IMR-90 (cell line): ENCODE data around the gene KLHL8. TPM values are rescaled to one million over a fixed set of nuclear protein-coding genes. Genes with fewer than 3 reads are reported as not detected.
"Not testable (repeated sequence)": the region's sequence is repeated elsewhere in the genome, so short reads cannot be mapped to it uniquely, and the experiment has no call there.

Source experiments
- ATAC-seq: fragments of 200-7000 bp; cut with Tn5 transposase; 2 replicates; pipeline ENCODE4 v1.9.1; 2020; ENCODE audit warnings: low read depth, mild to moderate bottlenecking, moderate library complexity
- BruUV-seq: library from RNA; stranded (reverse); fragments of 400-500 nt; replicated peaks from 2 replicates; lab custom pipeline; 2021; lab: Mats Ljungman, UMichigan
- CTCF ChIA-PET: fragments of 300-600 bp; formaldehyde crosslinking; extraction: SDS; loops from one replicate; lab custom pipeline; 2021; ENCODE audit warnings: antibody characterized with exemption; lab: Yijun Ruan, JAX
- POLR2A ChIA-PET: fragments of 300-600 bp; sonication (Branson Sonifier 250); formaldehyde crosslinking; loops from one replicate; lab custom pipeline; 2022; ENCODE audit warnings: antibody characterized with exemption; ENCODE audit not compliant: unreplicated experiment; lab: Charles Lee
- DNase-seq: peaks from one replicate; pipeline ENCODE4 v3.0.0; 2013
- H2AFZ ChIP-seq: replicated peaks from 2 replicates; pipeline ENCODE3; 2013; ENCODE audit warnings: low read length, mild to moderate bottlenecking; ENCODE audit not compliant: poor library complexity
- H2AK5ac ChIP-seq: 2 replicates; pipeline ENCODE4 v1.6.1; 2013; ENCODE audit warnings: low read depth, low read length, inconsistent platforms
- H2AK9ac ChIP-seq: replicated peaks from 2 replicates; pipeline ENCODE3; 2013; ENCODE audit warnings: mild to moderate bottlenecking, low read depth, low read length, moderate library complexity; ENCODE audit not compliant: poor library complexity
- H2BK120ac ChIP-seq: 2 replicates; pipeline ENCODE4 v1.6.1; 2013; ENCODE audit warnings: low read depth, low read length, inconsistent platforms
- H2BK15ac ChIP-seq: 3 replicates; pipeline ENCODE4 v1.6.1; 2013; ENCODE audit warnings: low read depth, low read length, inconsistent platforms
- H2BK20ac ChIP-seq: 2 replicates; pipeline ENCODE4 v1.6.1; 2013; ENCODE audit warnings: low read depth, mild to moderate bottlenecking, inconsistent platforms, low read length, moderate library complexity
- H2BK5ac ChIP-seq: 2 replicates; pipeline ENCODE4 v1.6.1; 2013; ENCODE audit warnings: mild to moderate bottlenecking, low read depth, low read length, inconsistent platforms; ENCODE audit not compliant: poor library complexity, severe bottlenecking
- H3K14ac ChIP-seq: replicated peaks from 2 replicates; pipeline ENCODE4 v1.6.1; 2013; ENCODE audit warnings: low read depth, low read length, inconsistent platforms
- H3K18ac ChIP-seq: 2 replicates; pipeline ENCODE4 v1.6.1; 2013; ENCODE audit warnings: low read depth, low read length, control low read depth
- H3K23ac ChIP-seq: 2 replicates; pipeline ENCODE4 v1.6.1; 2013; ENCODE audit warnings: low read depth, low read length, inconsistent platforms
- H3K27ac ChIP-seq: 2 replicates; pipeline ENCODE4 v1.5.1; 2013; ENCODE audit warnings: mild to moderate bottlenecking, control low read depth, low read length; ENCODE audit not compliant: insufficient read depth
- H3K27me3 ChIP-seq: 2 replicates; pipeline ENCODE4 v1.6.1; 2013; ENCODE audit warnings: low read length; ENCODE audit not compliant: control insufficient read depth, insufficient read depth
- H3K36me3 ChIP-seq: 2 replicates; pipeline ENCODE4 v1.6.1; 2013; ENCODE audit warnings: low read length, mixed read lengths; ENCODE audit not compliant: control insufficient read depth, insufficient read depth
- H3K4ac ChIP-seq: 2 replicates; pipeline ENCODE4 v1.6.1; 2013; ENCODE audit warnings: low read depth, low read length, inconsistent platforms
- H3K4me1 ChIP-seq: 2 replicates; pipeline ENCODE4 v1.6.1; 2013; ENCODE audit warnings: low read length, mixed read lengths; ENCODE audit not compliant: control insufficient read depth, insufficient read depth
- H3K4me2 ChIP-seq: 2 replicates; pipeline ENCODE4 v1.6.1; 2013; ENCODE audit warnings: low read depth, mild to moderate bottlenecking, control low read depth, low read length, moderate library complexity
- H3K4me3 ChIP-seq: 2 replicates; pipeline ENCODE4 v1.5.1; 2013; ENCODE audit warnings: low read depth, mild to moderate bottlenecking, control low read depth, low read length, moderate library complexity; ENCODE audit not compliant: insufficient read depth
- H3K56ac ChIP-seq: 2 replicates; pipeline ENCODE4 v1.6.1; 2013; ENCODE audit warnings: low read length, inconsistent platforms; ENCODE audit not compliant: insufficient read depth; ENCODE audit errors: extremely low read depth
- H3K79me1 ChIP-seq, 2 experiments: 2 replicates each; pipeline ENCODE4 v1.6.1; 2013; ENCODE audit warnings: low read length in 2 of 2, inconsistent platforms in 1 of 2, low read depth in 1 of 2
- H3K9ac ChIP-seq: 2 replicates; pipeline ENCODE4 v1.6.1; 2013; ENCODE audit warnings: low read depth, low read length, control low read depth
- H3K9me1 ChIP-seq: 2 replicates; pipeline ENCODE4 v1.6.1; 2013; ENCODE audit warnings: low read length, inconsistent platforms; ENCODE audit not compliant: insufficient read depth
- H3K9me3 ChIP-seq: 2 replicates; pipeline ENCODE4 v1.6.1; 2013; ENCODE audit warnings: low read length; ENCODE audit not compliant: control insufficient read depth, insufficient read depth
- H4K20me1 ChIP-seq: 2 replicates; pipeline ENCODE4 v1.6.1; 2013; ENCODE audit warnings: low read length, inconsistent platforms; ENCODE audit not compliant: insufficient read depth
- H4K5ac ChIP-seq: 2 replicates; pipeline ENCODE4 v1.6.1; 2013; ENCODE audit warnings: mild to moderate bottlenecking, low read depth, low read length, control low read depth
- H4K8ac ChIP-seq, 2 experiments: 2 replicates each; pipeline ENCODE4 v1.6.1; 2013; ENCODE audit warnings: low read depth in 2 of 2, low read length in 2 of 2, control low read depth in 1 of 2, inconsistent platforms in 1 of 2
- H4K91ac ChIP-seq: 2 replicates; pipeline ENCODE4 v1.6.1; 2013; ENCODE audit warnings: low read depth, low read length, inconsistent platforms; ENCODE audit not compliant: insufficient read depth
- WGBS, 2 experiments: methylation state at CpG; one replicate each; pipeline versions ENCODE4 v1.1.5 to v1.1.7; 2013; ENCODE audit warnings: missing lambda C conversion rate in 2 of 2; ENCODE audit not compliant: insufficient read length in 1 of 2; ENCODE audit errors: extremely low coverage in 2 of 2; 5-methylcytosine and 5-hydroxymethylcytosine counted together
- dilution Hi-C: fragments of 300-500 bp; cut with HindIII; formaldehyde crosslinking; loops from one replicate; pipeline ENCODE4 v1.14.3; 2018; ENCODE audit warnings: low sequenced_read_pairs; ENCODE audit not compliant: unreplicated experiment
- in situ Hi-C: fragments of 300-500 bp; cut with MboI; formaldehyde crosslinking; loops from 3 replicates; pipeline ENCODE4 v1.14.3; 2019; ENCODE audit warnings: low sequenced_read_pairs, inconsistent platforms, mixed read lengths
- intact Hi-C: fragments of 100-400 bp; cut with micrococcal nuclease; formaldehyde crosslinking; loops from 2 replicates; pipeline ENCODE4 v1.10.0; 2022
- polyA plus RNA-seq, 3 experiments: library from polyadenylated mRNA; depleted of rRNA; stranded (reverse); fragments of >200 nt; gene quantifications; 2 replicates each; pipeline ENCODE4 v1.2.3, GENCODE V29; 2012; ENCODE audit warnings: low replicate concordance in 1 of 3
- total RNA-seq: library from RNA; depleted of rRNA; stranded (reverse); fragments of >200 nt; gene quantifications from 2 replicates; pipeline ENCODE4 v1.2.3, GENCODE V29; 2012

The KLHL8 gene
- total and polyA plus RNA-seq, 2 of the 4 experiments (the other 2 are of a cell fraction) = 3.1 to 9.5 TPM

- H2AK5ac ChIP-seq, dilution Hi-C loops, H2BK5ac ChIP-seq, H3K4me1 ChIP-seq, H2AFZ ChIP-seq, H2BK15ac ChIP-seq, H3K36me3 ChIP-seq, H3K23ac ChIP-seq, H2BK20ac ChIP-seq, H3K27ac ChIP-seq, H3K56ac ChIP-seq, H4K8ac ChIP-seq, H3K14ac ChIP-seq, H2AK9ac ChIP-seq, CTCF ChIA-PET, H3K18ac ChIP-seq, H4K91ac ChIP-seq, H3K27me3 ChIP-seq, H3K9ac ChIP-seq, H2BK120ac ChIP-seq, H3K4me3 ChIP-seq, ATAC-seq, H3K9me3 ChIP-seq, BruUV-seq, H3K4me2 ChIP-seq, H3K4ac ChIP-seq, H3K9me1 ChIP-seq, POLR2A ChIA-PET, H4K5ac ChIP-seq, in situ Hi-C loops, H4K20me1 ChIP-seq, DNase-seq: not testable (repeated sequence)
- H3K79me1 ChIP-seq = peaks cover 22 to 36% of the 10 kb centered on the region in 2 experiments
- WGBS, 2 experiments = no CpG with 5 or more reads among the region's 6 CpGs
- intact Hi-C loops = loop anchor here (5.0 kb wide), 1 partner anchor 65 kb away; no protein-coding TSS in a partner anchor
Observed at GRCh38 chr4:87217235-87217763, 3.1 kb downstream of the KLHL8 start.
